Measurements from ENCODE around the gene ADA.
"Not testable (repeated sequence)": the region's sequence is repeated elsewhere in the genome, so short reads cannot be mapped to it uniquely, and the experiment has no call there.

Gene ADA

DNA sequence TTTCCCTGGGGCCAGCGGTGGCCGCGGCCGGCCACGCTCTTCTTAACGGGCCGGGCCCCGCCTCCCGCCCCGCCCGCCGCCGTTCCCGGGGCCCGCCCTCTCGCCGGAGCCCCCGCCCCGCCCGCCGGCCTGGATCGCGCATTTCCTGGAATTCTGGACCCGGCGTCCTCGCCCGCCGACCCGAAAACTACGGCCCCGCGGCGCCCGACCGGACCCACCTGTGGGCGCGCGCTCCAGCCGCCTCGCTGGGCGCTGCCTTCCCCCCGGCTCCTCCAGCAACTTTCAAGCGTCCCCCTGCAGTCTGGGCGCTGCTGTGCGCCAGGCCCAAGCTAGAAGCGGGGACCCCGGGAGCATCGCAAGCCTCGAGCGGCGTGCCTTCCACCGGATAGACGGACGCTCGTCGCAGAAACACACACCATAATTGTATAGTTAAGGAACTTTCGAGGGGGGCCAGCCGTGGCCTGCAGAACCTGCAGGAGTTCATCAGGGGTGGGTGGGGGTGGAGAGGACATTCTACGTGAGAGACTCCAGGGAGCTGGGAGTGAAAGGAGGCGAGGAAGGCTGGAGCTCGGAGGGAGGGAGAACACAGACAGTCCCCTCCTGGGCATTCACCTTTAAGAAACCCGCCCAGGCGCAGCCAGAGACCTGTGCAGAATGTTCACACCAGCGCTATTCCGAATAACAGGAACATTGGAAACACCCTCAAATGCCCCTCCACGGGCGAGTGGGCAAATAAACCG is at the start of gene ADA:
Gene ADA (minus strand): TSS at position 16 of the 740 bp plus-strand sequence. CDS start 92 bp downstream, outside the sequence.
- no peak for DNase-seq

DNA sequence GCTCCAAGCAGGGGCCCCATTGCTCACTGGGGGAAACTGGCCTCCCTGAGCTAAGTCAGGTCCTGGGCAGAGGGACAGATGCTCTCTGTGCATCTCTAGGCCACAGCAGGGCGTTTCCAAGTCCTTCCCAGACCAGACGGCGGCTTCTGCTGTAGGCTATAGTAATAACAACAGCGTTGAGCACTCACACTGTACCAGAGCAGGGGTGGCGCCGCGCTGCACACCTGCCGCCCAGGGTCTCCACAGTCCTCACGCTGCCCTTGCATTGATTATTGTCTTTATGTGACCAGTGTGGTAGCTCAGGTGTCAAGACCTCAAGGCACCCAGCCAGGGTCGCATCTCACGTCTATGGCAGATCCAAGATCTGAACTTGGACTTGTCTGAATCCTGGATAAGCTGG is 48.8 kb upstream of the ADA start:
- DNase-seq = no peak

DNA sequence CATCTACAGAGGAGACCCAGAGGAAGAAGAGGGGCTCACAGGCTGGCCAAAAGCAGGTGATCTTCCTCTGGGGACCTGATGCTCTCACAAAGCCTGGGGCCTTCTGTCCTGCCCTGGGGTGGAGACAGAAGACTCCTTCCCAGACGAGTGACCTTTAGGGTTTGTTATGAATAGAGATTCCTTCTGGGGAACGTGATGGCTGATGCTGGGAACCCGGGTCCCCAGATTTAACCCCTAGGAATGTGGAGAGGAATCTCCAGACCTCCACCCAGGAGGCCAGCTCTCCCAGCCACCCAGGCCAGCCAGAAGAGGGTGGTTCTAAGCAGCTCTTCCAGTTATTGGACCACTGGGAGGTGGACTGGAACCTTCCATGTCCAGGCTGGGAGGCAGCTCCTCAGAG is 46.9 kb upstream of the ADA start:
- DNase-seq = no peak

DNA sequence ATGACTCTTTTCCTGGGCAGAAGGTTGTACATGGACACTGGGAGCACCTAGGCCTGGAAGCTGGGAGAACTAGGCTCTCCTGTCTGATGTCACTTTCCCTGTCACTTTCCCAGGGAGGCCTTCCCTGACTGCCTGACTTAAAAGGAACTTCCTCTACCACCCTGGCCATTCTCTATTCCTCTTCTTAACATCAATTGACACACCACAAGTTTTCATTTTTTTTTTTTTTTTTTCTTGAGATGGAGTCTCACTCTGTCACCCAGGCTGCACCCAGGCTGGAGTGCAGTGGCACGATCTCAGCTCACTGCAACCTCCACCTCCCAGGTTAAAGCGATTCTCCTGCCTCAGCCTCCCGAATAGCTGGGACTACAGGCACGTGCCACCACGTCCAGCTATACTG is 45.5 kb upstream of the ADA start:
- not testable (repeated sequence) for DNase-seq

DNA sequence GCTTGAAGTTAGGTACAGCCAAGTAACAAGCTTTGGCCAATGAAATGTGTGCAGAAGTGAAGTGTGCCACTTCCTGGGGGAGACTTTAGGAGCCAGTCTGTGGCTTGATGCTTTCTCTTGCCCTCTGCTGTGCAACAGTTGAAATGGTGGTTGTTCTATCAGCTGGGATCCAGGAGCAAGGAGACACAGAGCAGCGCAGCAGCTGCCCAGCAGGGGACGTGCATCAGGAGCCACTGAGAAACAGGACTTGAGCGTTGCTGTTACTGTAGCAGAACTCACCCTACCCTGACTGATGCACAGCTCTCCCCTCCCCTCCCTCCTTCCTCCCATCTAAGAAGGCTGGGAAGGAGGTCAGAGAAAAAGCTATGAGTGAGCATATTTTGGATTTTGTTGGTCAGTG is 44.8 kb upstream of the ADA start:
- DNase-seq = no peak

DNA sequence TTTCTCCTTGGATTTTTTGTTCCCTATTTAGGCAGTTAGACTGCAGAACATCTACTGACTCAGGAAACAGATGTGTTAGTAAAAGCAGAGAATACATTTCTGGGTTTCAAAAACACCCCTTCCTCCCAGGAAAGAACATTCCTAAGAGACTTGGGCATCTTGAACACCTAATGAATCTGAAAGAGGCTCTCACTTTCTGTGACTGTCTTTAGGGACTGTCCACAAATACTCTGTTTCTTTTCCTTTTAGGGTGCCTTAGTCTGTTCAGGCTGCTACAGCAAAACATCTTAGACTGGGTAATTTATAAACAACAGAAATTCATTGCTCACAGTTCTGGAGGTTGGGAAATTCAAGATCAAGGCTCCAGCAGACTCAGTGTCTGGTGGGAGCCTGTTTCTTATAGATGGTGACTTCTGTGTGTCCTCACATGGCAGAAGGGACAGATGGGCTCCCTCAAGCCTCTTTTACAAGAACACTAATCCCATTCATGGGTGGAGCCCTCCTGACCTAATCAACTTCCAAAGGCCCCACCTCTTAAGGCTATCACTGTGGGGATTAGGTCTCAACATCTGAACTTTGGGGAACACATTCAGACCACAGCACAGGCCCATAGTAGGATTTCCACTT is 44.3 kb upstream of the ADA start:
- no peak for DNase-seq

DNA sequence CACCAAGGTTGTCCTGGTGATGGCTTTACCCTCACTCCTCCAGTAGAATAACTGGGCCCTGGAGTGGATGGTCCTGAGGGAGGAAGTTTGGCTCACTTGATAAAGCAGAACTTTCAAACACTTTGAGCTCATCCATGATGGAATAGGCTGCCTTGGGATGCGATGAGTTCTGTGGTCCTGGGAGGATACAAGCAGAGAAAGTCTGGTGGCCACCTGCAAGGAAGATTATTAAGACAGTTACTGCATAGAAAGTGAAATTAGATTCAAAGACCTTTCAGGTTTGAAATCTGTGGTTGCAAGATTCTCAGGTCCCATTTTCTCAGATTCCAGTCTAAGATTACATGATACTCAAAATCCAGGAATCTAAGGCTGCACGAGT is 43.8 kb upstream of the ADA start:
- no peak for DNase-seq

DNA sequence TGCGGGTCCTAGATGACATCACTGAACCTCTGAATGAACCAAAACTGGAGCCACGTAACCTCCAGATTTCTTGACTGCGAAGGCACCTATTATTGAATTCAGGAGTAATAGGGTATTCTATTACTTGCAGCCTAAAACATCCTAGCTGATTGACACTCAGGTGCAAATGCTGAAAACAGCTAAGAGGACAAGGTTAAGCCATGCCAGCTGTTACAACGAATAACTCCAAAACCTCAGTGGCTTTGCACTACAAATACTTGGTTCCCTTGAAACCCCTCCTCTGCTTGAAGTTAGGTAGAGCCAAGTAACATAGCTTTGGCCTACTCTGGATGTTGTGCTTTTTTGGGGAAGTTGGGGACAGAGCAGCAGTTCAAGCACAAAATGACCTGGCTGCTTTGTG is 42.7 kb upstream of the ADA start:
- no peak for DNase-seq

DNA sequence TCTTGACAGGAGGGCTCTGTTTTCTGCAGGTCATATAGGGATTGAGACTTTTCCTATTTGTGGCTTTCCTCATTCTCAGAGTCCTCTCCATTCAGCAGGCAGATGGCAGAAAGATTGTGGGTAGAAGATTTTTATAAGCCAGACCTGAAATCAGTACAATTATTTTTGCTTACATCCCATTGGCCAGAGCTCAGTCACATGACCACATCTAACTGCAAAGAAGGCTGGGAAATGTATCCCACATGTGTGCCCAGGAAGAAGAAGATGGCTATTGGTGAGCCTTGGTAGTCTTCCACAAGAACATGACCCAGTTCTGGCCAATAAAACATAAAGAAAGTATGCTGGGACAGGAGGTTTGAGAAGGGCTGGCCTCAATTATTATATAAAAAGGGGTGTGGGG is 42.1 kb upstream of the ADA start:
- DNase-seq = no peak

DNA sequence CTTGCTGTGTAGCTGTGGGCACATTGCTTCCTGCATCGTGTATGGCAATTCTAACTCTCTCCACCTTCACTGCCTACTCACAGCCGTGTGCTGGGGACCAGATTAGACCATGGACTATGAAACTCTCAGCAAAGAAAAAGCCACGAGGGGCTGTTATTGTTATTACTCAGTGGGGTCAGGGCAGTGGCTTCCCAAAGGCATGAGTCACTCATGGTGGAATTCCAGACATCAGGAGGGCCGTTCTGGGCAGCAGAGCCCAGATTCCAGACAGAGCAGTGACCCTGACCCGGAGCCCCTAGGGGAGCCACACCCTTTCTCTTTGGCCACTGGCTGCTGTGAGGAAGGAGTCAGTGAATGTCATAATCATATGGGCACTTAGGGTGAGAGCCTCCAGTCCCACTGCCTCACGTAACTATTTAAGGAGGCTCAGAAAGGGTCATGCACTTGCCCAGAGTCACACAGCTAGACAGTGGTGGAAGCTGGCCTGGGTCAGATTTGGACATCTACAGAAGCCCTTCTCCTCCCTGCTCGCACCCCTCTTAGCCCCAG is 41.5 kb upstream of the ADA start:
- DNase-seq = no peak

DNA sequence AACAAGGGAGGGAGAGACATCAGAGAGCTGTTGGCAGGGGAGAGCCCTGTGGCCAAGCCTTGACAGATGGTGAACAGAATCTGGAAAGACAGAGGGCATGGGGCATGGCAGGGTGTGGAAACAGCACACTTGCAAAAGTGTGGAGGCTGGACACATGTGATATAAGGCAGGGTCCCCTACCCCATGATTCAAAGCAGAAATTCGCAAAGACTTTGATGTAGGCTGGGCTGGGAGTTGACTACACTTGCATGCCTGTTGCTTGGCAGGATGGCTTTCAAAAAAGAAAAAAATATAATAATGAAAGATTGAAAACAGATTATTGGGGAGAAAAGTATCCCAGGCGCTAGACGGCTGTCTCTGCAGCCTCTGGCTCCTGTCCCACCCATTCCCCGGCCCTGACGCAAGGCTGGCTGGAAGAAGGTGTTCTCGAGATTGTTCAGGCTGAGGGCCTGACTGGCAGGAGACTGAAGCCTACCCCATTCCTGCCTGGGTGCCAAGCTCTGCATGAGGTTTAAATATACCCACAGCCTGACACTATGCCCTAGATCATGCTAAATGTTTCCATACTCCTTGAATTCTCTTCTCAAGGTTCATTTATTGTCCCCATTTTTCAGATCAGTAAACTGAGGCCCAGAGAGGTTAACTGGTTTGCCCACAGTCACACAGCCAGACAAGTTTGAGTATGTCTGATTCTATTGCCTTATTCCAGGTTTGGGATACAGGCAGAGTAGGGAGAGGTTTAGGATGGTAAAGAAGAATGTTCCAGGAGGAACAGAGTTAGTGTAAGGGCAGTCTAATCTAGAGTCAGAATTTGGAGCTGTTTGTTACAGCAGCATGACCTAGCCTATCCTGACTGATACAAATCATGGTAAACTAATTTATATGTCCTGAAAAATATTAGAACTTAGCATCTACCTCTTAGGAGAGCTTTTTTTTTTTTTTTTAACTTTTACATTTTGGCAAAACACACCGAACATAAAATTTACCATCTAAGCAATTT is 40.2 kb upstream of the ADA start:
- DNase-seq = no peak

DNA sequence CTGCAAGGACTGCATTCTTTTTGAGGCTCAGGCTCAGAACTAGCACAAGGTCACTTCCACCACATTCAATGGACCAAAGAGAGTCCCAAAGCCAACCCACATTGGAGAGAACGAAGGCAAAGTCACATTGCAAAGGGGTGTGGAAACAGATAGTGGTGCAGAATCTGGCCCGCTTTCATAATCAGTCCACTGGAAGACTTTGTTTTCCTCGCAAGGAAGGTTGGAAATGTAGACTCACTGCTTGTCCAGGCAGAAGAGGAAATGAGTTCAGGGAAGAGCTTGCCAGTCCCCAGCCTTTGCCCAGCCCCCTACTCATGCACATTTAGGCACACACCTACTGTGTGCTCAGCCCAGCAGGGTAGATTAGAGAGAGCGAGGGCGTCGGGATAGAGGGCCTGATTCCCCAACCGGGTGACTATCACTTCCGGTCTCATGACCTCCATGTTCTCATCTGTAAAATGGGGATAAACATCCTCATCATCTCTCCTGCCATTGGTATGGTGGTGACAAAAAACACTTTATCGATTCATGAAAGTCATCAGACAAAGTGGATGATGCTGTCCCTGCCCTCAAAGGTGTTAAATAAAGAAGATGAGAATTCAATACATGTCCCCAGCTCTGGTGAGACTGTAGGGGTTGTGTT is 39.4 kb upstream of the ADA start:
- DNase-seq = no peak

DNA sequence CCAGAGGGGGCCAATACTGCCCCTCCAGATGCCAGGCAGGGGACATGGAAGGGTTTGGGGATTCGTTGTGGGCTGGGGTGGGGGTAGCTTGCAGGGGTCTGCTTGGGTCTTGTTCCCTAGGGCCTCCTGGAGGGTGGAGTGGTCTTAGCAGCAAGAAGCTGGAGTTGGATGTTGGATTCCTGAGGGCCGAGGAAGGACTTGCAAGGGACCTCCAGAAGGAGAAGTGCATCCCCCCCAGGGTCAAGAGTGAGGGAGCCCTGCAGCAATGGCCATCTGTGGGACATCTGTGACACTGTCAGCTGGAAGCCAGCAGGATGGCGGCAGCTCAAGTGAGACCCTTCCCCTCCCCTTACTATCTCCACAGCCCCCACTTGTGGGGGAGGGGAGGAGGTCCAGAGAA is 38.3 kb upstream of the ADA start:
- no peak for DNase-seq

DNA sequence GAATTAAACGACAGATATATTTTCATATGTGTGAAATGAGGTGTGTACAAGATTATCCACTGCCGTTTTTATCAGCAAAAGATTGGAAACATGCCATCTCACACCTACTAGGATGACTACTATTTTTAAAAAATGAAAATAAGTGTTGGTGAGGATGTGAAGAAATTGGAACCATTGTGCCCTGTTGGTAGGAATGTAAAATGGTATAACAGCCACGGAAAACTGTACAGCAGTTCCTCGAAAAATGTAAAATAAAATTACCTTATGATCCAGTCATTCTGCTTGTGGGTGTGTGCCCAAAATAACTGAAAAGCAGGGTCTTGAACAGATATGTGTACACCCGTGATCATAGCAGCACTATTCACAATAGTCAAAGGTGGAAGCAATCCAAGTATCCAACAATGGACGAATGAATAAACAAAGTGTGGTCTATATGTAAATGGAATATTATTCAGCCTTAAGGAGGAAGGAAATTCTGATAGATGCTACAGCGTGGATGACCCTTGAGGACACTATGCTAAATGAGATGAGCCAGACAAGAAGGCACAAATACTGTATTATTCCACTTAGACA is 36.6 kb upstream of the ADA start:
- no peak for DNase-seq

DNA sequence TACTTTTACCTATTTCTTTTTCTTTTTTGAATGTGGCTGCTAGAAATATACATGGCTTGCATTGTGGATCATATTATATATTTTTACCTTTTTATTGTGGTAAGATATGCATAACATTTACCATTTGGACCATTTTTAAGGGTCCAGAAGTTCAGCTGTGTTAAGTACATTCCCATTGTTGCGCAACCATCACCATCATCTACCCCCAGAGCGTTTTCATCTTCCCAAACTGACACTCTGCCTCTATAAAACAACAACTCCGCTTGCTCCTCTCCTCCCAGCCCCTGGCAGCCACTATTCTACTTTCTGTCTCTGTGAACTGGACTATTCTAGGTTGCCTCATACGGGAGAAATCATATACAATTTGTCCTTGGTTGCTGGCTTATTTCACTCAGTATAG is 35.4 kb upstream of the ADA start:
- no peak for DNase-seq

DNA sequence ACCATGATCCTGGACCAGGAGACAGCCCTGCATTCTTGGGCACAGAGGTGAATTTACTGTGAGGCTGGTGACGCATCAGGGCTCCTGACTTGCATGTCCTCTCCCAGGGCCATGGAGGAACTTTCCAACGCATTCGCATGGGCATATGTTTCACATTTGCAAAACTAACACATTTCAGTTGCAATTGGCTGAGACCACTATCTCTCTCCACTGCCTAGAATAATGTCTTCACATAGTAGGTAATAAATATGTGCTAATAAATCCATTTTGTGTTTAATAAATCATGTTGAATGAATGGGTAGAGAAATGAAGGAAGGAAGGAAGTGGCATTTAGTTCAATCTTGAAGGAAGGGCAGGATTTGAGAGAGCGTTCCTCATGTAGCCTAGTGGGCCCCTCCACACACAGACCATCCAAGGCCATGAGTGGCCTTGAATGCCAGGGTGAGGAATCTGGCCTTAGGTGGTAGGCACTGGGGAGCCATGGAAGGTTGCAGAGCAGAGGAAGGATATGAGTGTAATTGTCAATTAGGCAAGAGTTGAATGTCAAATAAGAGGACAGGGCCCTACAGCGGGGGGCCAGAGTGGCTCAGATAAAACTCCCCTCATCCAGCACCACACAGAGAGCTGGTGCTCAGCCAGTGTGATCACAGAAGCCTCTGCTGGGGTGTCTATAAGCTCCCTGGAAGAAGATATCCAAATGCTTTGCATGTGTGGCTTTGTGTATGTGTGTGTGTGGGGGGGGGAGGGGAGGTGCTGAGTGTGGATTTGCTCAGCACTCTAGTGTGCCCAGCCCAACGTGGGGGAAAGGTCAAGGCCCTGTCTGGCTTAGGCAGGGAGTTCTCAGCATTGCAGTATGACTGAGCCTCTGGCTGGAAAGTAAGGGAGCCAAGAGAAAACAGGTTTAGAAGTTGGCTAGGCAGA is 32.8 kb upstream of the ADA start:
- DNase-seq = no peak

DNA sequence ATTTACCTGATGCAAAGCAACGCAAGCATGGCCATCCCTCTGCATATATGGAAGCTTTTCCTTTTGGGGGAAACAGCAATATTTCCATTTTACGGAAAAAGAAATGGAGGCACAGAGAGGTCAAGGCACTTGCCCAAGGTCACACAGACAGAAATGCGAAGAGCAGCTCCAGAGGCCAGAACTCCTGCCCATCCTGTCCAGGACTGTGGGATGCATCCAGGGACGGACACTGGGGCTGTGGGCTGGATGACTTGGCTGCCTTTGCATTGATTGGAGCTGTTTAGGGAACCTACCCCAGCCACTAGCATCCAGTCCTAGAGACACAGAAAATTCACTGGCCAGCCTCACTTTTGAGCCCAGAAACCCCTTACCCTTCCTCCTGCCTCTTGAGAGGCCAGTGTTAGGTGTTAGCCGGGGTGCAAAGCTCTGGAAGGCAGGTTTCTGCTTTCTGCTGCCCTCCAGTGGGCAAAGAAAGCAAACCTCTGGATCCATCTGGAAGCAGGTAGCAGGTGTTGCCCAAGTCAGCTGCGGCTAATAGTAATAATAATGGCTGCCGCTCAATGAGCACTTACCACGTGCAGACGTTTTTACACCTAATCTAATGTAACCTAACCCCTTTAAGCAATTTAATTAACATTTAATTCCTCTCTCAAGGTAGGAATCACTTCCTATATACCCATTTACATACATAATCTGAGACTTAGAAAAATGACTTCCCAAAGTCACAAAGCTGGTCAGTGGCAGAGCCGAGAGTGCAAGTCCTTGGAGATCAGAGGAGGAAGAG is 32.0 kb upstream of the ADA start:
- no peak for DNase-seq

DNA sequence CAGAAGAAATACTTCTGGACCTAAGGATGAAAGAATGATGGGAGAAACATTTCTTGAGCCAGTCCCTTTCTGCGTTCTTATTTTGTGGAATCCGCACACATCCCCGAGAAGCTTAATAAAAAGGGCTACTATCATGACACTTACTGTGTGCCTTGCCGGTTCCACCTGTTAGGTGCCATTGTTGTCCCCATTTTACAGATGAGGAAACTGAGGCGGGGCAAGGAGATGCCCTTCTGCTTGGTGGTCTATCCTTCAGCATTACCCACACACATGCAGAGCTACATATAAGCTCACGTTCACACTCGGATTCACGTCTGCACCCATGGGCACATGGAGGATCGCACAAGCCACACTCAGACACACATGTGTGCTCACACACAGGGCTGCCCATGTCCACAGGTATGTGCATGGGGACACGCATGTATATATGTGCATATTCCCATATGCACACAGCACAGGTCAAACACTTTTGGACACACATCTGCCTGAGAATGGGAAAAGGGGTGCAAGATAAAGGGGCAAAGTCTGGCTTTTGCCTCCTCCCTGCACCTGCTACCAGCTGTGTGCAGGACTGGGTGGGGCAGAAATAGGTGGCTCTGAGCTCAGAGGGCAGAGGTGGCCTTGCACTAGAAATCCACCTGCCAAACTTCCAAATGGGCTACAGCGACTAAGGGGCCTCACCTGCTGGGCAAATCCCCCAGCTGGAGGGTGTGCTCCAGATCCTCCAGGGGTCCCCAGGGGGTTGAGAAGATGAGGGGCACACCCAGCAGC is 30.5 kb upstream of the ADA start:
- DNase-seq = no peak

DNA sequence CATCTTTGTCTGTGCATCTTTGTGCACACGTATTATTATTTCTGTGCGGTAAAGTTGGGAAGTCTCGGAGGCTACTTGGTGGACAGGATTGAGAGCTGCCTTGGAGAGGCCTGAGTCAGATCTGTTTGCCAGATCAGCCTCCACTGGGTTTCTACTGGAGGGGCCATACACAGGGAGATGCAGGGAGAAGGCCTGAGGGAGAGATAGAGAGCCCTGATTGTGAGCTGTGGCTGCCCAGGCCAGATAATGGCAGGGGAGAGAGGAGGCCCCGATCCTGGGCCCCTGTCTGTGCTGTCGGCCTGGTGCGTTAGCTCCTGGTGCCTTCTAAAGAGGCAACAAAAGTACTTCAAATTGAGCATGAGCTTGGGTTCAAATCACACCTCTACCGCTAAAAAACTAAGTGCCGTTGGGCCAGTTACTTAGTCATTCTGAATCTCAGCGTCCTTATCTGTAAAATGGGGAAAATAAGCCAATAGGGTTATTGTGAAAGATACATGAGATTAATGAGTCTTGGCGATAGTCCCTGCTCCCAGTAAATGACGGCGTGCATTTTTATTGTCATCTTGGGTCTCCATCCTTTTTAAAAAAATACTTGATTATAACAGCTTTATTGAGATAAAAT is 27.6 kb upstream of the ADA start:
- no peak for DNase-seq
